SK-N-DZ (cell line): Measurements from ENCODE around the gene ANK2. TPM values are rescaled to one million over a fixed set of nuclear protein-coding genes. Genes with fewer than 3 reads are reported as not detected.

Experiments used
- DNase-seq: peaks from one replicate; pipeline ENCODE4 v3.0.0-alpha.2; 2015; ENCODE audit warnings: low spot score
- polyA plus RNA-seq, 2 experiments: library from polyadenylated mRNA; depleted of rRNA; stranded (reverse); fragments of >200 nt; gene quantifications; 2 replicates each; pipeline ENCODE4 v1.2.3, GENCODE V29; 2014

The ANK2 gene
- polyA plus RNA-seq (2014; cell fraction: cytosol; rRNA removed) = 21.1 and 22.5 TPM in 2 replicates
- polyA plus RNA-seq (2014; cell fraction: nucleus; rRNA removed) = 23.0 and 31.6 TPM in 2 replicates

DNA sequence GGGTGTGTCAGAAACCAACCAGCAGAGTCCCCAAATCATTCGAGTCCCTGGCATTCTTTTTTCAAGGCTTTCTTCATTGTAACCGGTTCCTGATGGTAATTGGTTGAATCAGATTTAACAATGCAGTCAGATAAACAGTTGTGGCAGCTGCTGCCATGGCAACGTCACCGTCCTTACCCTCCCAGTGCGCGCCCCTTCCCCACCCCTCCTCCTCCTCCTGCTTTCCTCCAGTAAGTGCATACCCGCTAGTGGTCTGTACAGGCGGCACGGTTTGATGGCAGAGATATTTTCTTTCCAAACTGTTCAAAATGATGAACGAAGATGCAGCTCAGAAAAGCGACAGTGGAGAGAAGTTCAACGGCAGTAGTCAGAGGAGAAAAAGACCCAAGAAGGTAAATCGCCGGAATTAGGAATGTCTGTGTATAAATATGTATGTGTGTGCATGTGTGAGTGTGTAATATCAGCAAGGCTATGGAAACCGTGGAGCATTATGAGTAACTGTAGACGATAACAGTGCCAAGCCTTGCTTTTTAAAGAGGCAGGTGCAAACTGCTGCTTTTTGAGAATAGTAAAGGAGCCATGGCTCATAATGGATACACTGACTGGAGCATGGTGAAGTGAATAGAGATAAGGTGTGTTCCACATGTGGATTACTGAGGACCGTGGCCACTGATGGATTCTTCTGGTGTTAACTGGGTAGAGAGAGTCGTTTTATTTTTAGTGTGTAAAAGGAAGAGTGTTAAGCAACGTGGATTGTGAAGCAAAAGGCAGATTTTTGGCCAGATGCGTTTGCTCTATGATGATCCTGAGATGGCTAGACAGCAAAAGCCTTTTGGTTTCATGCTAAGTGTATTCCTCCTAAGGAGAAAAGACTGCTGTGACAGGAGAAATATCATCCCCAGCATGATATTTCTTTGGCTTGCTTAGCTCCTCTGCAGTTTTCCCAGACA, at the start of gene ANK2:
Gene ANK2, plus strand, starts transcription at position 233 of the 950 bp plus-strand sequence. Its CDS starts 76 bp downstream, at position 309.
- peak; percentile 69 for DNase-seq

DNA sequence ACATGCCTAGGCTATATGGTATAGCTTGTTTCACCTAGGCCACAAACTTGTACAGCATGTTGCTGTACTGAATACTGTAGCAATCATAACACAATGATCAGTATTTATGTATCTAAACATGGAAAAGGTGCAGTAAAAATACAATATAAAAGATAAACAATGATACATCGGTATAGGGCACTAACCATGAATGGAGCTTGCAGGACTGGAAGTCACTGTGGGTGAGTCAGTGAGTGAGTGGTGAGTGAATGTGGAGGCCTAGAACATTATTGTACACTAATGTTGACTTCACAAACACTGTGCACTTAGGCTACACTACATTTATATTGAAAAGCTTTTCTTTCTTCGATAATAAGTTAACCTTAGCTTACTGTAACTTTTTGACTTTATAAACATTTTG, 45.6 kb upstream of the ANK2 start:
- DNase-seq = no peak

DNA sequence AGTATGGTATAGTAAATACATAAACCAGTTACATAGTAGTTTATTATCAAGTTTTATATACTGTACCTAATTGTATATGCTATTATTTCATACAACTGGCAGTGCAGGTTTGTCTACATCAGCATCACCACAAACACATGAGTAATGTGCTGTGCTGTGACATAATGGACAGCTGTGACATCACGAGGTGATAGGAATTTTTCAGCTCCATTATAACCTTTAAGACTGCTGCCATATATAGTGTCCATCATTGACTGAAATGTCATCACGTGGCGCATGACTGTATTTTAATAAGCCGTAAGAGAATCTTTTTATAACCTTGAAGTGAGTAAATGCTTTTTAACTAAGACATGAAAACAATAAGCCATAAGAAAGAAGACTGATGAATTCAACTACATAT, 44.8 kb upstream of the ANK2 start:
- DNase-seq = no peak

DNA sequence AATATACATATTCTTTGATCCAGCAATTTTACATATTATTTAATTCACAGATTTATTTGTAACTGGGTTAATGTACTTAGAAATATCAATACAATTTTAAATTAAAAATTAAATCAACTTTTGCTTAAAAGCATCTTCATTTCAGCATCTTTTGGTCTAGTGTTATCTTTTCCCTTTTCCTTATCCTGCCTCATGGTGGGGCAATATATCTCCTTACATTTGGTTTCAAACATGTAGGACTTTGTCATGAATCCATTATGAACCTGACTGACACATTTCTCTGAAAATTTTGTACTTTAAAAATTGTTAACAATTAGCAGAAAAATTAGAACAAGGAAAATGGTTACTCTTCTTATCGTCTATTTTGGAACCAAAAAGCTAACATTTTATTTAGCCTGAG, 42.8 kb upstream of the ANK2 start:
- no peak for DNase-seq

DNA sequence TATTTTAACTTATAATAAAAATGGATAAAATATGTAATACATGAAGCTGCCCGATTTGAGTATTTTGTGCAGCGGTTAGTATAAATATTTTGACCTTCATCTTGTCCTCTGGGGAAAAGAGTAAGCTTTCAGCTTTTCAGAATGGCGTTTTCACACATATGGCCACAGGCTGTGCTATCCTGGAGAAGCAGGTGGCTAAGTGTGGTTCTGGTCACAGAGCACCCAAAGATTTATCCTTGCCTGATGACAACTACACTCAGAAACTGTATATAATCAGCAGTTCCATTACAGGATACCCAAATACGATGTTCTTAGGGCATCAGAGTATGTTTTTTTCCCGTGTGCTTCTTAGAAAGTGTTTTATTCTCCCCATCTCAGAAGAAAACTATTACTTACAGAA, 42.3 kb upstream of the ANK2 start:
- DNase-seq = no peak

DNA sequence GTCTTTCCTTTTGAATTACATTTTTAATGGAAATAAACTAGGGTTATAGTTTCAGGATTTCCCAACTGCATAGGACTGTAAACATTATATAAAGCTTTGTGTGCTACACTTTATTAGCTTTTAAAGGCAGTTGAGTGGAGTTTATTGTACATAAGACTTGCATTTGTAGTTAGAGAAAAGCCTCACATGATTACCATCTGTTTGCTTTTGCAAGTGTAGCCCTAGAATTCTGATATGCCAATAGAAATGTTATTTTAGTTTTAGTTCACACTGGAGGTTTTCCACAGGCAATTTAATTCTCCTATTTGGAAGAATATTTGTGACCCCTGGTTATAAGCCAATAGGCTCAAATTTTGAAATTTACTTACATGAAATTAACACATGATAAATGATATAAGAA, 41.3 kb upstream of the ANK2 start:
- no peak for DNase-seq

DNA sequence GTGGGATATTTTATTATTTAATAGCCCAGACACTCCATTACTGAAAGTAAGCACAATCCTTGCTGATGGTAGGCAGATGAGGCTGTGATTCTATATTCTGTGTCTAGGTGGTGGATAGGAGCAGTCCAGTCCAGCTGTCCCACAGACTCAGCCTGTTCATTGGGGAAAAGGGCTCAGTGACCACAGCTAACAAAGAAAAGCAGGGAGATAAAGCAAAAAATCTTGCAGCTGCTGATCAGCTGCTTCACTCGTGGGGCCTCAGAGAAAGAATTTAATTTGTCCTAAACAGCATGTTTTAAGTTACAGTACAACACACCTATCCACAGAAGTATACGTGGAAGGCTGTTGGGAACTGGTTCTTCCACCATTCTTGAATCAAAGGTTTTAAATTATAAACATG, 40.7 kb upstream of the ANK2 start:
- peak; percentile 8 for DNase-seq

DNA sequence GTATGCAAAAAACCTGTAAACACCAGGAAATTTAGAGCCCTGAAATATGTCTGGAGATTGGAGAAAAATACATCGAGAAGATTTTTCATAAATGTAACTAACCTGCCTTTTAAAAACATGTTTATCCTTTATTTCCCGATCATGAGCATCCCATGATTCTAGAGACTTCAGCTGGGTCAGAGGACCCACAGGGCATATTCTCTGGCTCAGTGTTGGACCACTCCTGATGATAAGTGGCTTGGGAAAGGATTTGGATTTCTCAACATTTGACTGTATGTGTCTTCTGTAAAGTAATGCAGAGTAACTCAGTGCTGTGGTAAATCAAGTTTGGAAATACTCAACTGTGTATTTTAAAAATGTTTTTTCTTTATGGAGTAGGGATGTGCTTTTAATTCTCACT, 40.0 kb upstream of the ANK2 start:
- no peak for DNase-seq

DNA sequence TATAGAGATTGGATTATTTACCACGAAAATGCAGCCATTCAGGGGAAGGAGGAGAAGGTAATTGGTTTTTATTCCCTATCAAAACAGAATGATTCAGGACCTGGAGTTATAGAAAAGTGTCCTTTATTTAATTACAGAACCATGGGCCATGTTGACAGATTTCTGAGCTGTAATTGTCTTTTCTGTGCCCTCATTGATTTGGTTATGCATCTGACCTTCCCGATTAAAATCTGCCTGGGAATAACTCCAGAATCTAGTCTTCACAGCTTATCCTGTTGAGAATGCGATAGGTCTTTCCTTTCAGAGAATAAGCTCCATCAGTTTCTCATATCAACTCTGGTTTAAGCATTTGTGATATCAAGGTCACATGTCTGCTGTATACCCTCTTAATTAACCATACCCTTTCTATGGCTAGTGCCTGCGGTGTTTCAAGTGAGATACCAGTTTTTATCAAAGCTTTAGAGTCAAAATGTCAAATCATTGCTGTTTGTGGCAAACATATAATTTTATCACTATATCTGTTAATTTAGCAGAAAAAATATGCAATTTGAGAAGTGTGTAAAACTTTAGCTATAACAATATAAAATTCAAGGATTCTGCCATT, 37.2 kb upstream of the ANK2 start:
- peak; percentile 75 for DNase-seq

DNA sequence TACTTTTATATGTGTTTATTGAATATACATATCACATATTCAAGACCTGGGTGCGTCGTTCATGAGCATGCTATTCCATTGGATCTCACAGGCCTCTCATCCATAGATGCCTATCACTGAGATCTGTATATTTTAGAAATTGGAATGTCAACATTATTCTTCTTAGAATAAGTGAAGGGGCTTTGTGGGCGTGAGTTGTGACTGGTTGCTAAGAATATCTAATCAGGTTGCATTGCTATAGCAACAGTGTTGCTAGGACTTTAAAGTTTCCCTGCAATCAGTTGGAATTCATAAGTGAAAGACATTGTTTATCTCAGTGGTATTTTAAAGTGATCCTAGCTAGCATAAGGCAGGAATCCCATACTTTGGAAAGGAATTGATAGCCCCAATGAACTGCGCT, 36.7 kb upstream of the ANK2 start:
- peak; percentile 13 for DNase-seq

DNA sequence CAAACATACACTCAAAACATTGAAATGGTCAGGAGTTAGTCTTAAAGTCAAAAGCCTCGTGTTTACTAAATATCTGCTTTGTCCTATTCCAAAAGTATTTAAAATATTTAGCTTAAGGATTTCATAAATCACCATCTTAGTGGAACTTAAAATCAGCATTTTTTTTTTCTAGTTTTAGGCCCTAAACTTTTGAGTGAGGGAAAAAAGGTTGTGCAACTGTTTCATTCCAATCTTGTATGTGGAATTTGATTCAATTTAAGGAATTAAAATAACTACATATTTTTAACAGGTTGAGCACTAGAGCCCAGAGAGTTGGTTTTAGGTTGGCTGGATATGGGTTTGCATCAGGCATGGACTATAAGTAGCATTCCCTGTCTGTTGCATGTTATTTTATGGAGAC, 35.7 kb upstream of the ANK2 start:
- no peak for DNase-seq

DNA sequence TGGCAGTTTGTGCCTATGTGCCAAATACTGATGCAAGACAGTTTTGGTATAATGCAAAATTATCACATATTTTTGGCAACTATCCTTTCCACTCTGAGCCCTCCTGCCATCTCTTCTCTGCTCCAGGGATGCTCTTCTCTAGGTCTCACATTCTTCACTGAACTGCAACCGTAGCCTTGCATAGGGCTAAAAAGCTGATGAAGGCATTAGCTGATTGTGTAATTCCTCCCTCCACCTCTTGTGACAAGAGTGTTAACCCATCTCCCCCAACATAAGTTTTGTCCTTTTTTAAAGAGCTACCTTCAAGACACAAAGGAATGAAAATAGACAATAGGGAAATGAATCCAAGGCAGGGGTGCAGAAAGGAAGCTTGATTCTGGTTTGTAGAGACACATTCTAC, 33.1 kb upstream of the ANK2 start:
- no peak for DNase-seq

DNA sequence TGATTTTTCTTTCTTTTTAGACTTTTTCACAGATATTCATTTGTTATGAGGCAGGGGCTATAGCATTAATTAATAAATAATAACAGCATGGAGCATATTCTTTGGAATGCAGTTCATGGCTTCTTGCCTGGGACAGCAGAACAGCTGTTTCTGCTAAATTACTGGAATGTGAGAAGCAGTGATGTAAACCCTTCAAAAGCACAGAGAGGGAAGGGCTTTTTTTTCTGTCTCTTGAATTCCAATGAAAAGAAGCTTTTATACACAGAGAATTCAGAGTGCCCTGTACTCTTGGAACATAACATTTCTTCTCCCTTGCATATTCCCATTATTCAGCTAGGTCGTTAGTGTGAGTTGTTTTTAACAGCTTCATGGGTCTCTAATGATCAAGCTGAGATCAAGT, 28.5 kb upstream of the ANK2 start:
- no peak for DNase-seq

DNA sequence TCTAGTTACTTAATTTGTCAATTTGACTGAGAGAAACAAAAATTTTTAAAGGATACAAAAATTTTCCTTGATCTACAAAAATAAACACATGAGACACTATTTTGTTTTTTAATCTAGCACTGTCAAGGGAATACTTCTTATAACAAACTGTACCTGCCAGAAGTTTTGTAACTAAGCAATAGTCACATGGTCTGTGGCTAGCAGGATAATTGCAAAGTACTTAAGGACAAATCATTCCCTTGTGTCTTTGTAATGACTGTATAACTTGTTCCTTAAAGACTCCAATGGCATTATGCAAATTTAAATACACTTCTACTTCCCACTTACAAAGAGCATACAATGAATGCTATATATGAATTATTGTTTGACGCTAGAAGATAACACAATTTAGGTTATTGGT, 25.1 kb upstream of the ANK2 start:
- DNase-seq = no peak

DNA sequence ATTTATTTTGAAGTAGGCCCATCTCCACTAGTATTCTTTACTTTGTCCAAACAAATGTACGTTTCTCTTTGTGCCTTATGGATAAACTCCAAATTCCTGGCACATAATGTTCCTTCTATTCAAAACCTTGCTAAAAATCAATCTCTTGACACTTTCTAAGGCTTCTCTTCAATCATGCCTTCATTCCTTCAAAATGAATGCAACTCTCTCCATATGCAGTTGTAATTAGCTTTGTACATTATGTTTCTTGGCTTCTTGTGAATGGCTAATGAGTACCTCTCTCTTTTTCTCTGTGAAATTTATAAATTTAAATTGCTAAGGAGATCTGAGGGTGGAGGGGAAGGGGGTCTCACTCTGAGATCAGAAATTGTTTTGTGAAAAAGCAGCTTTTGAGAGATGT, 24.0 kb upstream of the ANK2 start:
- DNase-seq = no peak

DNA sequence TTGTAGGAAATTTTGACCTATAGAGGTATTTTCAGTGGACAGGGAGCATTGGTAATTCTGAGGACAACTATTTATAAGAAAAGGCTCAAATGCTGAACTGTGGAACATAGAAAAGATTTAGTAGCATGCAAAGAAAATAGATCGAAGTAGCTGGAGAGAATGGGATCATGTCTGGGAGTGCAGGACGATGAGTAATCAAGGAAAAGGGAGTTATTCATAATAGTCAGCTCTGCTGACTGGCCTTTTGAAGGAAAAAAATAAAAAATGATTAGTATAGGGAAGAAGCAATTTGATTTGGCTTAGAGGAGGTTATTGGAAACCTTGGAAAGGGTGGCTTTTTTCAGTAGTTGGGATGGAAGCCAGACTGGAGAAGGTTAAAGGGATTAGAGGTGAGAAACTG, 22.9 kb upstream of the ANK2 start:
- DNase-seq = no peak

DNA sequence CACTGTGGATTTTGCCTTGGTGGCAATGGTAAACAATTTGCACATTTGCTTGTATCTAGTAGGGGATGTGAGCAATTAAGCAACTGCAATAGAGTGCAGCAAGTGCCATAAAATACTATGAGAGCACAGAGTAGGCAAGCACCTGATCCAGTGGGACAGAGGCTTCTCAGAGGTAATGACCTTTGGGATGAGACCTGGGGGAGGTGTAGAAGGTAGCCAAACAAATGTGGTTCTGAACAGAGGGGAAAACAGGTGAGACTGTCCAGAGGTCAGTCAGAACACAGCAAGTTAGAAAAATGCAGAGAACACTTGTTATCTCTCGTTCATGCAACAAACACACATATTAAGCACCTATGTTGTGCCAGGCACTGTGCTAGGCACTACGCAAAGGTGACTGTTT, 21.4 kb upstream of the ANK2 start:
- DNase-seq = no peak

DNA sequence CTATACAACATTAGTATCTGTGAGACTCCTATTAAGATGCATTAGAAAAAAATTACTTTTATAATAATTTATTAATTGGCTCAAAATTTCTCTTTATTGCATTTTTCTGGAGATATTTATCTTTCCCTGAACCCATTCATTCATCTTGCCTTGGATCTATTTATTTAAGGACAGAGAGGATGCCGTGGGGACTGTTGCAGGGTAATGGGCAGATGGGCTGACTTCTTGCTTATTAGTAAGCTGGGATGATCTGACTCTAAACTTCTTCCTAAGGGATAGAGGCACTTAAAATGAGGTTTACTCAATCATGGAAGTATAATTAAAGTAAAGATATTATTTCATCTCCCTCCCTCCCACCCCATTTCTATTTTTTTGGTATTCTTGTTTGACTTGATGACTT, 18.2 kb upstream of the ANK2 start:
- no peak for DNase-seq

DNA sequence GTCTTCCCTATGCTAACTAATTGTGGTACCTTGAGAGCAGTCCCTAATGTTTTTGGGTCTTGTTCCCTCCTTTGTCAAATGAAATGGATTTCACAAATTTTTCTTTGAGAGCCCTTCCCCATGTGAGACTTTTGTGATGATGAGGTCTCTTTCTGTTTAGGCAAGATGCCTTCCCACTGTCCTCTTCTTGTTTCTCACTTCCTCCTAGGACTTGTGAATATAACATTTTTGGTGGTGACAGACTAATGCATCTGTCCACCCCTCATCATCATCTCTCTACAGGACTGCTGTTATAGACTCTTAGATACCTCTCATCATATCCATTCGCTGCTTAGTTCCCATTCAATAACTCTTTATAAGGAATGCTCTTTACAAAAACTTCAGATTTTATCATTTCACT, 8.7 kb upstream of the ANK2 start:
- no peak for DNase-seq

DNA sequence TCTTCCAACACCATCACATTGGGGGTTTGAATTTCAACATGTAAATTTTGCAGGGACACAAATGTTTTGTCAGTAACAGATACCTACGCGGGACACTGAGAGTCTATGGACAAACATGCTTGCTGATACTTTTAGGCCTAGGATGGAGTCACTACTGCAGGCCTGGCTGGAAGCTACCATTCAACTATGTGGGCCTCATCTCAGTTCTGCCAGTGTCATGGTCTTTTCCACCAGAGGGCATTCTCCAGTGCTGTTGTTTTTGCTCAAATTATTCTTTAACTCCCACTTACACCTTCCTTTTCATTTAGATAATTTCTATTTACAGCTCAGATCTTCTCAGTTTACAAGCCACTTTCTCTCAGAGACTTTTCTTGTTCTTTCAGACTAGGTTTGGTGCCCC, 7.0 kb upstream of the ANK2 start:
- no peak for DNase-seq

DNA sequence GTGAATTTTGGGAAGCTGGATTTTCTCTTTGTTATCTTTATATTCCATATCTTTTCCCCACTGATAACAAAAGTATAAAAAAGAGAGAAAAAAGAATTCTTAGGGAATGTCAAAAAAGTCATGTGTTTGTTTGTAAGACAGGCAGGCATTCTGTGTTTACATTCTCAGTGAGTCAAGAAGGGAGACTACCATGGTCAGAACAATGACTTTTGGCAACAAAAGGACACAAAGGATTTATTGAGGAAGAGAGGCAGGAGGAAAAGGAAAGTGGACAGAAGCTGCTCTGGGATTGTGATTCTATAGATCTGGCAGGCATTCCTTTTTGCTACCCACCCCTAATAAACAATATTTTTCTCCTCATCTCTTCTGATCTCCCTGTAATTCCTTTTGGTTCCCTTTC, 5.9 kb upstream of the ANK2 start:
- DNase-seq = no peak

DNA sequence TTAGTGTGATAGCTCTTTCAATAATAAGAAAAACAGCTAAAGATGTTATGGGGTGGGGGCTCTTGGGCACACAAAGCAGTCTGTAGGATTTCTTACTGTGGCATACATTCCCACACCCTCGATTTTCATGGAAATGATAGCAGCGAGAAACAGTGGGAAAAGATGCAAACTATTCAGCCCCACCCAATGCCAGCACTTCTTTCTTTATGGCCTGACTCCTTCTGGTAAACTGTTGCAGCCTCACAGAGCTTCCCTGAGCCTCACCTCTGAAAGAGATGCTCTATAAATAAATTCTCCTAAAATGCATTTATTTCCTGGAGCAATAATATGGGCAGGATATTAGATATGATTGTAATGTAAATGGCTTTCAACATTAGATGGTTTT, 910 bp downstream of the ANK2 start:
- DNase-seq = no peak

DNA sequence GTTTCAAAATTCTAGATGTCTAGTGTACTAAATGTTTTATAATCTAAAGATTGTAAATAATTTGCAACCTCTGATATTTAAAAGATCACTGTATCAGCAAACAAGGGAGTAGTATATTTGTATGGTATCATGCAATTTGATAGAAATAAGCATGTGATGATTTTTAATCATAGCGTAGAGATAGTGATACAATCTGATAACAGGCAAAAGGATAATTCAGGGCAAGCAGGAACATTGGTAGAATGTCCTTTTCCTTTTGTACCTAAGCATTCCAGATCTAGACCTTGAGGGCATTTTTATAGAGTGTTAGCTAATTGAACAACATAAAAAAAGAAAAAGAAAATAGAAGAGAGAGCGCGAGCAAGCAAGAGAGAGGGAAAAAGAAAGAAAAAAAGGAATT, 1.4 kb downstream of the ANK2 start:
- DNase-seq = no peak
